Naive thymus-derived CD4-positive, alpha-beta T cell (primary cell): ENCODE results near the gene CDKN1A. TPM values are rescaled to one million over a fixed set of nuclear protein-coding genes. Genes with fewer than 3 reads are reported as not detected.
A peak's percentile ranks its signal among the peaks of the same experiment; 100 is the strongest.

Experiments used
- ATAC-seq: fragments of 150-1000 bp; cut with Tn5 transposase; 2 replicates; pipeline ENCODE4 v1.10.0; 2021; ENCODE audit warnings: mild to moderate bottlenecking, moderate library complexity
- CTCF ChIA-PET: fragments of 350-600 bp; sonication (Branson Sonifier 250); formaldehyde crosslinking; loops from one replicate; lab custom pipeline; 2021; ENCODE audit warnings: antibody characterized with exemption; lab: Charles Lee
- POLR2A ChIA-PET: fragments of 350-600 bp; sonication (Branson Sonifier 250); formaldehyde crosslinking; loops from one replicate; lab custom pipeline; 2021; ENCODE audit warnings: antibody characterized with exemption, inconsistent platforms; lab: Charles Lee
- DNase-seq, 9 donors: peaks; one replicate each; pipeline versions ENCODE4 v3.0.0 to v3.0.0-alpha.2; 2020 to 2022; ENCODE audit warnings: mixed read lengths in 1 of 9
- H3K27ac ChIP-seq: one replicate; pipeline ENCODE4 v1.7.0; 2013; ENCODE audit warnings: mild to moderate bottlenecking, low read depth, low read length, moderate library complexity
- H3K27me3 ChIP-seq, 2 donors: one replicate each; pipeline ENCODE4 v1.7.0; 2013; ENCODE audit warnings: low read length in 2 of 2, mild to moderate bottlenecking in 2 of 2, moderate library complexity in 2 of 2; ENCODE audit not compliant: control insufficient read depth in 2 of 2, insufficient read depth in 2 of 2
- H3K36me3 ChIP-seq, 3 experiments: 1 replicate in 2 of 3; 2 replicates in 1 of 3; pipeline ENCODE4 v1.7.0; 2013; ENCODE audit warnings: low read length in 3 of 3, mild to moderate bottlenecking in 3 of 3, moderate library complexity in 1 of 3; ENCODE audit not compliant: insufficient read depth in 3 of 3, control insufficient read depth in 2 of 3
- H3K4me1 ChIP-seq, 2 donors: one replicate each; pipeline ENCODE4 v1.7.0; 2013; ENCODE audit warnings: low read length in 2 of 2, mild to moderate bottlenecking in 2 of 2, moderate library complexity in 1 of 2; ENCODE audit not compliant: control insufficient read depth in 2 of 2, insufficient read depth in 2 of 2
- H3K4me3 ChIP-seq: 2 replicates; pipeline ENCODE4 v1.7.0; 2013; ENCODE audit warnings: mild to moderate bottlenecking, low read length
- H3K9me3 ChIP-seq, 3 experiments: 1 replicate in 2 of 3; 2 replicates in 1 of 3; pipeline ENCODE4 v1.7.0; 2013; ENCODE audit warnings: low read length in 3 of 3; ENCODE audit not compliant: control insufficient read depth in 2 of 3
- H3K27ac Mint-ChIP-seq, 9 donors: one replicate each; pipeline ENCODE4 v1.8.0; 2020 to 2022; ENCODE audit warnings: mixed read lengths in 9 of 9, mild to moderate bottlenecking in 8 of 9, moderate library complexity in 5 of 9, inconsistent platforms in 2 of 9
- H3K27me3 Mint-ChIP-seq, 5 donors: one replicate each; pipeline ENCODE4 v1.8.0; 2021 to 2022; ENCODE audit warnings: mixed read lengths in 5 of 5, mild to moderate bottlenecking in 1 of 5
- H3K36me3 Mint-ChIP-seq, 5 donors: one replicate each; pipeline ENCODE4 v1.8.0; 2020 to 2022; ENCODE audit warnings: mixed read lengths in 5 of 5, mild to moderate bottlenecking in 3 of 5, inconsistent platforms in 1 of 5
- H3K4me1 Mint-ChIP-seq, 7 donors: one replicate each; pipeline ENCODE4 v1.8.0; 2020 to 2022; ENCODE audit warnings: mixed read lengths in 7 of 7, mild to moderate bottlenecking in 3 of 7, inconsistent platforms in 1 of 7
- H3K4me3 Mint-ChIP-seq, 10 donors: one replicate each; pipeline ENCODE4 v1.8.0; 2020 to 2022; ENCODE audit warnings: mild to moderate bottlenecking in 10 of 10, mixed read lengths in 10 of 10, moderate library complexity in 6 of 10, inconsistent platforms in 2 of 10
- H3K9me3 Mint-ChIP-seq, 11 donors: one replicate each; pipeline ENCODE4 v1.8.0; 2020 to 2022; ENCODE audit warnings: mixed read lengths in 11 of 11, mild to moderate bottlenecking in 4 of 11, inconsistent platforms in 1 of 11, moderate library complexity in 1 of 11
- intact Hi-C, 2 donors: fragments of 100-400 bp; cut with micrococcal nuclease; formaldehyde crosslinking; loops; one replicate each; pipeline ENCODE4 v1.15.1; 2023
- polyA plus RNA-seq, 2 donors: library from polyadenylated mRNA; unstranded; fragments of 300-500 nt; fragmentation: Illumina TruSeq; gene quantifications; one replicate each; pipeline ENCODE4 v1.2.3, GENCODE V29; 2021
- total RNA-seq, 6 experiments: library from RNA in 5 of 6; stranded (reverse) in 5 of 6; gene quantifications; 1 replicate in 5 of 6; 2 replicates in 1 of 6; pipeline ENCODE4 v1.2.3 and lab custom pipeline; 2021 to 2026

CDKN1A gene
- total and polyA plus RNA-seq, 7 experiments from 2014 or later: 0.08 to 156 (median 1.6) TPM

DNA sequence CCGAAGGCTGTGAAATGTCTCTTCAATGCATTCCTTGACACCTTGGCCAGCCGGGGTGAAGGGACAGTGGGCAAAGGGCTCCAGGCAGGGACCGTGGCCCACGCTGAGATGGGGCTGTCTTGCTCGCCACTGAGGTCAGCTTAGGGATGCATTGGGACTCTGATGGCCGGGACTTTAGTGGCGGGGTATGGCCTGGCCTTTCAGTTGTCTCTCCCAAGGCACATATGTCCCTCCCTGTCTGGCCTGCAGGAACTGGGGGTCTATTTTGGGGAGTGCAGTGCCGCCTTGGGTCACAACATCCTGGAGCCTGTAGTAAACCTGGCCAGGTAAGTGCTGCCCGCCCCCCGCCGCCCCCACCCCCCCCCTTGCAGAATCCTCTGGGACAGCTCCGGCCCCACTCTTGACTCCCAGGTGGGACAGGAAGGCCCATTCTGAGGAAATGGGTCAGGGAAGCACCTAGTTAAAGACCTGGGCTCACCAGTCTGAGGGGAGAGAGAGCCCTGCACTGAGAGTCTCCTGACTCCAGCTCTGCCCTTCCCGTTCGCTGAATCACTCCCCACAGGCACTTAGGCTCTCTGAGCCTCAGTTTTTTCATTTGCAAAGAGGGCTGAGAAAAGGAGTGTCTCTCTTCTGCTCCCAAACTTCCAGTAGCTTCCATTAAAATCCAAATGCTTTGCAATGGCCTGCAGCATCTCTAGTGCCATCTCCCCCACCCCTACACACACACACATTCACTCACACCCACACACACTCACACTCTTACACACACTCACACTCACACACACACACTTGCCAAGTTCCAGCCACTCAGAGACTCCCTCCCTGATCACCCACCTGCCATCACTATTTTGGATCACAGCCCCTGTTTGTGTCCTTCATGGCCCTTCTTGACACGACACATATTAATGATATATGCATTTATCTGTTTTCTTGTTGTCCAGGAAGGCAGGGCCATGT lies 52.2 kb downstream of the CDKN1A start:
- Histone ChIP-seq H3K27me3 (no peaks in the 10 kb centered on the region), H3K4me1 (peaks cover 5% of the 10 kb centered on the region in 2 donors), H3K27ac (no peak overlapping the region), H3K4me3 (no peak overlapping the region), H3K9me3 (no peaks in the 10 kb centered on the region), H3K36me3 (no peaks in the 10 kb centered on the region)
- ATAC-seq (no peak), DNase-seq (no peak)
- CTCF ChIA-PET: no interaction called here
- Mint-ChIP-seq H3K4me3 (no peak overlapping the region), H3K4me1 (peaks cover 9 to 54% (median 15%) of the 10 kb centered on the region in 7 donors), H3K9me3 (peaks cover 0 to 2% (median 0%) of the 10 kb centered on the region in 11 donors), H3K27me3 (peaks cover 0 to 4% (median 0%) of the 10 kb centered on the region in 5 donors), H3K36me3 (no peaks in the 10 kb centered on the region), H3K27ac (peak overlapping the region in 1 of 9 donors; percentile 6)
- intact Hi-C loops: no loop called here
- POLR2A ChIA-PET: no interaction called here

DNA sequence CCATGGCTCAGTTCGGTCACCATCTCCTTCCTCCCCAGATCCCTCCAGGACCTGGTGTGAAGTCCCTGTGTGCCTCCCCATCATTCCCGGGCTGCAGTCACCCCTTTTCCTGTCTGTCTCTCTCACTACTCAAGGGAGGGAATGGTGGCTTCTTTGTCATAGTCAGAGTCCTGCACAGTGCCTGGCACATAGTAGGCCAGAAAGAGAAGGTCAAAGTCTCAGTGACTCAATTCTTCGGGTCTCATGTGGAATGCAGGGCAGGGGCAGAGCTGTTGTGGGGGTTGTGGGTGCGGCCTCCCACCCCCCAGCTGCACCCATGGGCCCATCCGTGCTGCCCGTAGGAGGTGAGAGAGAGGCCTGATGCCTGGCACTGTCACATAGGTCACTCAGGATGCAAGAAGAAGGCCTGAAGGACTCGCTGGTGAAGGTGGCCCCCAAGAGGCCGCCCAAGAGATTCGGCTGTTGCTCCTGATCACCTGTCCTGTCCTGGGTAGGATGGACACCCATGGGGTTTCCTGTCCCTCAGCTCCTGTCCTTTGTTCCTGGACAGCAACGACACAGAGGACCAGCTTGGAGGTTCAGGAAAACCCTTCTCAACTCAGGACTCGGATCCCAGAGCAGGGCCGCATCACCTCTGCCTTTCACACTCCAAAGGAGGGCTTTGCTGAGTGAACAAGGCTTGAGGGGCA lies 53.3 kb downstream of the CDKN1A start:
- Histone ChIP-seq H3K27me3 (no peaks in the 10 kb centered on the region), H3K36me3 (no peaks in the 10 kb centered on the region), H3K27ac (no peak overlapping the region), H3K4me3 (no peak overlapping the region), H3K9me3 (no peaks in the 10 kb centered on the region), H3K4me1 (peaks cover 5% of the 10 kb centered on the region in 2 donors)
- POLR2A ChIA-PET: no interaction called here
- H3K9me3 Mint-ChIP-seq: peaks cover 0 to 4% (median 0%) of the 10 kb centered on the region in 11 donors
- H3K27ac Mint-ChIP-seq: no peak overlapping the region
- CTCF ChIA-PET: no interaction called here
- ATAC-seq: no peak
- intact Hi-C loops: no loop called here
- DNase-seq: no peak
- H3K27me3 Mint-ChIP-seq: peaks cover 0 to 4% (median 0%) of the 10 kb centered on the region in 5 donors
- H3K4me3 Mint-ChIP-seq: no peak overlapping the region
- H3K36me3 Mint-ChIP-seq: no peaks in the 10 kb centered on the region
- peaks cover 9 to 47% (median 15%) of the 10 kb centered on the region in 7 donors for H3K4me1 Mint-ChIP-seq

DNA sequence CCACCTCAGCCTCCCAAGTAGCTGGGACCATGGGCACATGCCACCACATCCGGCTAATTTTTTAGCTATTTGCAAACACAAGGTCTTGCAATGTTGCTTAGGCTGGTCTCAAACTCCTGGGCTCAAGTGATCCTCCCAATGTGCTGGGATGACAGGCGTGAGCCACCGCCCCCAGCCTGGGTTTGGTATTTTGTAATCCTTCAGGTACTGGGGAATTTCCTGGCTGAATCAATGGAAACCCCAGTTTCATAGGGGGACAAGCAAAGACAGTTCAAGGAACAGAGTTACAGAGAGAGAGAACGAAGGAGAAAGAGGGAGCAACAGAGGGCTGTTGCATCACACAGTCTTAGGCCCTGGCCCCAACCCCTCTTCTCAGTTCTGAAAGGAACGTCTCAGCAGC lies 54.8 kb downstream of the CDKN1A start:
- H3K4me1 ChIP-seq: peaks cover 0 to 5% of the 10 kb centered on the region in 2 donors
- Mint-ChIP-seq H3K4me1 (peaks cover under 1 to 39% (median 7%) of the 10 kb centered on the region in 7 donors), H3K4me3 (no peak overlapping the region), H3K9me3 (peaks cover 0 to 2% (median 0%) of the 10 kb centered on the region in 11 donors), H3K27ac (no peak overlapping the region), H3K36me3 (no peaks in the 10 kb centered on the region), H3K27me3 (peaks cover 0 to 4% (median 0%) of the 10 kb centered on the region in 5 donors)
- ChIA-PET POLR2A (interaction anchor here (0.6 kb wide), 1 partner anchor 1832 kb away, joined by 3 read pairs; no protein-coding TSS in a partner anchor), CTCF (interaction anchor here (0.6 to 1.2 kb wide), 2 partner anchors 26 to 127 kb away, joined by 3 to 5 read pairs; no protein-coding TSS in a partner anchor)
- intact Hi-C loops: no loop called here
- no peaks in the 10 kb centered on the region for H3K36me3 ChIP-seq
- ATAC-seq: no peak
- no peak overlapping the region for H3K4me3 ChIP-seq
- no peak for DNase-seq
- no peaks in the 10 kb centered on the region for H3K27me3 ChIP-seq
- no peak overlapping the region for H3K27ac ChIP-seq
- H3K9me3 ChIP-seq: no peaks in the 10 kb centered on the region

DNA sequence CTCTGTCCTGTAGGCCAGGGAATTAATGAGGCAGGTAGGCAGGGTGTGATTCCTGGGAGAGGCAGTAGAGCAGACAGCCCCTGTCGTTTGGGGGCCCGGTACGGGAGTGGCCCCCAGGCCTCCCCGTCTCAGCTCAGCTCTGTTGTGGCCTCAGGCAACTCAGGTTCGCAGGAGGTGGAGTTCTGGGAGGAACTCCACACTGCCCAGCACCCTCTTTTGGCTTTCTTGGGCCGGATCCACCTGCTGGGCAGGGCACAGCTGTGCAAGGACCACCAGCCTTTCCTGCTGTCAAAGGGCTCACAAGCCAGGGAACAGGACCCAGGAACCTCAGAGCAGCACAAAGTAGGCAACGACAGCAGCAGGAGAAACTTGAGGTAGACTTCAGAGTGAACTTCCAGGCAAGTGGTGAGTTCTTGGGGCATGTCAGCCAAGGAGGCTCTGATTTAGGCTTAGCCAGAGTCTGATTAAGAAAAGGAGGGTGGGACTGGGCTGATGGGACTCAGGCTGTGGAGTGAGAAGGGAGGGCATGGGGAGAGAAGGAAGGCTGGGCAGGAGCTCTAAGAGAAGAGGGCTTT lies 56.1 kb downstream of the CDKN1A start:
- Mint-ChIP-seq H3K27me3 (peaks cover 0 to 4% (median 0%) of the 10 kb centered on the region in 5 donors), H3K27ac (peak overlapping the region in 5 of 9 donors; percentile 15 to 85 (median 59)), H3K4me3 (peak overlapping the region in 8 of 10 donors; percentile 43 to 79 (median 58)), H3K4me1 (peaks cover 0 to 32% (median 7%) of the 10 kb centered on the region in 7 donors), H3K9me3 (peaks cover 0 to 2% (median 0%) of the 10 kb centered on the region in 11 donors), H3K36me3 (no peaks in the 10 kb centered on the region)
- no peak overlapping the region for H3K4me3 ChIP-seq
- H3K27ac ChIP-seq: no peak overlapping the region
- no peak for DNase-seq
- no peaks in the 10 kb centered on the region for H3K36me3 ChIP-seq
- H3K4me1 ChIP-seq: peaks cover 0 to 5% of the 10 kb centered on the region in 2 donors
- ATAC-seq: peak; percentile 1
- intact Hi-C loops: loop anchor here in 1 of 2 donors (2.0 kb wide), 1 partner anchor 24 kb away; no protein-coding TSS in a partner anchor
- ChIA-PET CTCF (interaction anchor here (1.1 kb wide), 1 partner anchor 10 kb away, joined by 4 read pairs; no protein-coding TSS in a partner anchor), POLR2A (no interaction called here)
- no peaks in the 10 kb centered on the region for H3K27me3 ChIP-seq
- H3K9me3 ChIP-seq: no peaks in the 10 kb centered on the region

DNA sequence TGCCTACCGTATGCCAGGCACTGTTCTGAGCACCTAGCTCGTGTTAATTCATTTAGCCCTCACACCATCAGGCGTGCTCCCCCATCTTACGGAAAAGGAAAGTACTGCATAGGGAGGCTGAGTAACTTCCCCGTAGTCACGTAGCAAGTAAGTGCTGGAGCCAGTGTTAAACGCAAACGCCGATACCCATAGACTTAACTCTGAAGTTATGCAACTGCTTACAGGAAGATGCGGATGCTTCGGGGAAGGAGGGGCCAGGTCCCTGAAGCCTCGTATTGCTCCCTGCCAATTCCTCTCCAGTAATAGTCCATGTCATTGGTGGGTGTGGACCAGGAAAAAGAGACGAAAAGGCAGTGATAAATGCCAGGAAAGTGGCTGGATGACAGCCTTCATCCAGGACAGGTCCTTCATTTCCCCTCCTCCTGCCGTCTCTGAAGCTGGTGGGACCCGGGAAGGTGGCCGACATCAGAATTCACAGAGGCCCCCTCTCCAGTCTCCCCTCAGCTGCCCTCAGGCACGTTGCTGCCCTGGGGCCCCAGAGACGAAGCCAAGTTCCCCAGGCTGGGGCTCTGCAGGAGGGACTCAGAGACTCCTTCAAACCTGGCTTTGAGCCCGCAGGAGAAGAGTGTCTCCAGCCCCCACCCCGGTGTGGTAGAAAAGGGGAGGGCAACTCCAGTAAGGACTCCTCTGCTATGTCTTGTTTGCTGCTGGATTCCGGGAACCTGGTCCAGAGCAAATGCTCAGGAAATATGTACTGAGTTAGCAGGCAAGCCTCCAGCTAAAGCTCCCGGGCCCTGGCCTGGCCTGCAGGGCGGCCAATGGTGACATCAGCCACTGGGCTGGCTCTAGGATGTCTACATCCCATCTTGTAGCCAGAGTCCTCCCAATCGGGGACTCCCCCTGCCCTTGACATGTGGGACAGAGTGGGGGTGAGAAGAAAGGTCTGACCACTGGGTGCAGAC lies 56.9 kb downstream of the CDKN1A start:
- Histone ChIP-seq H3K9me3 (no peaks in the 10 kb centered on the region), H3K4me3 (no peak overlapping the region), H3K36me3 (no peaks in the 10 kb centered on the region), H3K27me3 (no peaks in the 10 kb centered on the region), H3K4me1 (peaks cover 0 to 5% of the 10 kb centered on the region in 2 donors), H3K27ac (no peak overlapping the region)
- H3K9me3 Mint-ChIP-seq: peaks cover 0 to 2% (median 0%) of the 10 kb centered on the region in 11 donors
- peak overlapping the region; percentile 29 to 79 (median 58) for H3K4me3 Mint-ChIP-seq
- ATAC-seq (peak; percentile 93), DNase-seq (peak in 5 of 9 donors; percentile 11 to 39 (median 15))
- peak overlapping the region in 5 of 9 donors; percentile 15 to 85 (median 59) for H3K27ac Mint-ChIP-seq
- intact Hi-C loops: loop anchor here in 1 of 2 donors (2.0 kb wide), 1 partner anchor 23 kb away; no protein-coding TSS in a partner anchor
- peaks cover 0 to 4% (median 0%) of the 10 kb centered on the region in 5 donors for H3K27me3 Mint-ChIP-seq
- ChIA-PET POLR2A (no interaction called here), CTCF (interaction anchor here (0.5 to 1.1 kb wide), 3 partner anchors 11 to 110 kb away, joined by 3 to 8 read pairs (median 4); no protein-coding TSS in a partner anchor)
- H3K36me3 Mint-ChIP-seq: no peaks in the 10 kb centered on the region
- H3K4me1 Mint-ChIP-seq: peaks cover 0 to 34% (median 7%) of the 10 kb centered on the region in 7 donors
